Measurements from ENCODE around the gene PAPOLA.
A peak's percentile ranks its signal among the peaks of the same experiment; 100 is the strongest.

The PAPOLA gene

DNA sequence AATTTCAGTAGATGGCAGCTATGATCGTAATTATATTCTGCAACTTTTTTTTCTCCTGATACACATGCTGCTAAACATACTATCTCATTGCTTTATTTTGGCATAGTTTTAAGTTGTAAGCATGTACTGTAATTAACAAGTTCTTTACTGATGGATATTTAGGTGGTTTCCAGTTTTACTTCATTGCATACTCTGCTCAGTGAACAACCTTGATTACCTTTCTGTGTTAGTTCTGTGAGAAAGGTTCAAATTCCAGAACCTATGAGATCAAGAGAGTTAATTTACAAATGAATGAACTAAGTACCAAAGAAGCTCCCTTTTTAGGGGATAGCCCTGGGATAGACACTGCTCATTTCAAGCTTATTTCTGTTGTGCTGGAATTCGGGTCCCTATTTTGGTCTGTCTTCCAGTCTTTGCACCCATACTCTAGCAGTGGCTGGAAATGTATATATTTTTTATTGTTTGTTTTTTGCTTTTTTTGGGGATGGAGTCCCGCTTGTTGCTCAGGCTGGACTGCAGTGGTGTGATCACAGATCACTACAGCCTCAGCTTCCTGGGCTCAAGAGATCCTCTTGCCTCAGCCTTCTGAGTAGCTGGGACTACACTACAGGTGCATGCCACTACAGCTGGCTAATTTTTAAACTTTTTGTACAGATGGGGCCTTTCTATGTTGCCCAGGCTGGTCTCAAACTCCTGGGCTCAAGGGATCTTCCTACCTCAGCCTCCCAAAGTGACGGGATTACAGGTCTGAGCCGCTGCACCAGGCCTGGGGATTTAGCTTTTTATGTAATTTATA, 10.6 kb downstream of the PAPOLA start:
- H3K9me3 Mint-ChIP-seq: no peaks in the 10 kb centered on the region
- H3K36me3 Mint-ChIP-seq: no peaks in the 10 kb centered on the region
- peak overlapping the region; percentile 44 for H3K27ac Mint-ChIP-seq
- no peaks in the 10 kb centered on the region for H3K27me3 Mint-ChIP-seq
- ATAC-seq: no peak
- H3K4me3 Mint-ChIP-seq: peak overlapping the region; percentile 3
- H3K4me1 Mint-ChIP-seq: peaks cover 73% of the 10 kb centered on the region

- Mint-ChIP-seq H3K27me3 (no peaks in the 10 kb centered on the region), H3K27ac (peak overlapping the region; percentile 77), H3K9me3 (no peaks in the 10 kb centered on the region), H3K36me3 (no peaks in the 10 kb centered on the region), H3K4me1 (peaks cover 66% of the 10 kb centered on the region), H3K4me3 (peak overlapping the region; percentile 51)
- ATAC-seq: peak; percentile 45
Measured at GRCh38 chr14:96514694-96515093, 12.5 kb downstream of the PAPOLA start.

DNA sequence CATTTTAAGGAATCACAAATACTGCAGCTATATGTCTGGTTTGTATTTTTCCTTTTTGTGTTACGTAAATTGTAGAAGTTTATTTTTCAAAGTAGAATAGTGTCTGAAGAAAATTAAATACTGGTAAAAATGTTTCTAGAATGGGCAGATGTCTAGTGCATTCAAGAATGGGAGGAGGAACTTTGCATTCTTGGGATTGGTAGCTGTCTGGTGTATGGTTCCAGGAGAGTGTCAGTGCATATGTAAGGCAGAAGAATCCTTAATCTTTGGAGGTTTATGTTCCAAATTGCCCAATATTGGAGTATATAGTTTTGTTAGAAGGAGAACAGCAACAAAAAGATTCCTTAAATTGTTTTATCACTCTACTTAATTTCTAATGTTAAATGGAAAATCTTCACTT, 13.5 kb downstream of the PAPOLA start:
- Mint-ChIP-seq H3K27me3 (no peaks in the 10 kb centered on the region), H3K9me3 (no peaks in the 10 kb centered on the region), H3K27ac (peak overlapping the region; percentile 77), H3K4me1 (peaks cover 64% of the 10 kb centered on the region), H3K36me3 (peaks cover 9% of the 10 kb centered on the region), H3K4me3 (no peak overlapping the region)
- no peak for ATAC-seq

GRCh38 chr14:96516351-96516750, 14.2 kb downstream of the PAPOLA start:
- no peak overlapping the region for H3K27ac Mint-ChIP-seq
- H3K36me3 Mint-ChIP-seq: peaks cover 11% of the 10 kb centered on the region
- ATAC-seq: no peak
- no peaks in the 10 kb centered on the region for H3K9me3 Mint-ChIP-seq
- H3K27me3 Mint-ChIP-seq: no peaks in the 10 kb centered on the region
- H3K4me3 Mint-ChIP-seq: no peak overlapping the region
- peaks cover 61% of the 10 kb centered on the region for H3K4me1 Mint-ChIP-seq

GRCh38 chr14:96519970-96520369, 17.8 kb downstream of the PAPOLA start:
- peaks cover 34% of the 10 kb centered on the region for H3K4me1 Mint-ChIP-seq
- H3K27ac Mint-ChIP-seq: no peak overlapping the region
- no peaks in the 10 kb centered on the region for H3K9me3 Mint-ChIP-seq
- peak; percentile 90 for ATAC-seq
- no peaks in the 10 kb centered on the region for H3K27me3 Mint-ChIP-seq
- H3K36me3 Mint-ChIP-seq: peaks cover 11% of the 10 kb centered on the region
- H3K4me3 Mint-ChIP-seq: no peak overlapping the region

- Mint-ChIP-seq H3K36me3 (peaks cover 20% of the 10 kb centered on the region), H3K27ac (no peak overlapping the region), H3K4me3 (no peak overlapping the region), H3K9me3 (no peaks in the 10 kb centered on the region), H3K27me3 (no peaks in the 10 kb centered on the region), H3K4me1 (no peaks in the 10 kb centered on the region)
- ATAC-seq: no peak
Measured at GRCh38 chr14:96525452-96525851, 23.3 kb downstream of the PAPOLA start.

GRCh38 chr14:96532632-96533031, 30.4 kb downstream of the PAPOLA start:
- Mint-ChIP-seq H3K27me3 (no peaks in the 10 kb centered on the region), H3K4me3 (no peak overlapping the region), H3K9me3 (no peaks in the 10 kb centered on the region), H3K27ac (no peak overlapping the region), H3K36me3 (peaks cover 11% of the 10 kb centered on the region), H3K4me1 (no peaks in the 10 kb centered on the region)
- no peak for ATAC-seq

DNA sequence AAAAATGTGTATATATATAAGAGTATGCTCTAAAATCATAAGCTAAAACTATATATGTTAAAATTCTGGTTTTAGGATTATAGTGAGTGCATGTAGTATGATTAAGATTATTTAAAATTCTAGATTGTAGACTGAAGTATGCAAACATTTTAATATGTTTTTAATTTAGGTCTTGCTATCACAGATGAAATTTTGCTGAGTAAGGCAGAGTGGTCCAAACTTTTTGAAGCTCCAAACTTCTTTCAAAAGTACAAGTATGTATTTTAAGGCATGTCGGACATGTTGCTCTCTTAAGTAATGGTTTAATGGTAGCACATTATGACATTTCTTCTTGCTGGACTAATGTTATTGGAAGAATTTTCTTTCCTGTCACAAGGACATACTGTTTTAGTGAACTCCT, 34.6 kb downstream of the PAPOLA start:
- H3K4me1 Mint-ChIP-seq: no peaks in the 10 kb centered on the region
- H3K9me3 Mint-ChIP-seq: no peaks in the 10 kb centered on the region
- H3K36me3 Mint-ChIP-seq: peaks cover 10% of the 10 kb centered on the region
- no peak overlapping the region for H3K4me3 Mint-ChIP-seq
- ATAC-seq: no peak
- no peaks in the 10 kb centered on the region for H3K27me3 Mint-ChIP-seq
- H3K27ac Mint-ChIP-seq: no peak overlapping the region

GRCh38 chr14:96538097-96538989, 36.2 kb downstream of the PAPOLA start:
- H3K36me3 Mint-ChIP-seq: peaks cover 10% of the 10 kb centered on the region
- H3K27me3 Mint-ChIP-seq: no peaks in the 10 kb centered on the region
- no peaks in the 10 kb centered on the region for H3K9me3 Mint-ChIP-seq
- ATAC-seq: no peak
- no peaks in the 10 kb centered on the region for H3K4me1 Mint-ChIP-seq
- H3K27ac Mint-ChIP-seq: no peak overlapping the region
- no peak overlapping the region for H3K4me3 Mint-ChIP-seq

GRCh38 chr14:96538990-96539317, 36.8 kb downstream of the PAPOLA start:
- no peak overlapping the region for H3K27ac Mint-ChIP-seq
- H3K9me3 Mint-ChIP-seq: no peaks in the 10 kb centered on the region
- no peak for ATAC-seq
- no peaks in the 10 kb centered on the region for H3K4me1 Mint-ChIP-seq
- H3K4me3 Mint-ChIP-seq: no peak overlapping the region
- no peaks in the 10 kb centered on the region for H3K27me3 Mint-ChIP-seq
- peaks cover 9% of the 10 kb centered on the region for H3K36me3 Mint-ChIP-seq

- Mint-ChIP-seq H3K4me3 (no peak overlapping the region), H3K9me3 (no peaks in the 10 kb centered on the region), H3K4me1 (no peaks in the 10 kb centered on the region), H3K27ac (no peak overlapping the region), H3K36me3 (peaks cover 49% of the 10 kb centered on the region), H3K27me3 (no peaks in the 10 kb centered on the region)
- ATAC-seq: no peak
Measured at GRCh38 chr14:96554315-96554910, 52.2 kb downstream of the PAPOLA start.

DNA sequence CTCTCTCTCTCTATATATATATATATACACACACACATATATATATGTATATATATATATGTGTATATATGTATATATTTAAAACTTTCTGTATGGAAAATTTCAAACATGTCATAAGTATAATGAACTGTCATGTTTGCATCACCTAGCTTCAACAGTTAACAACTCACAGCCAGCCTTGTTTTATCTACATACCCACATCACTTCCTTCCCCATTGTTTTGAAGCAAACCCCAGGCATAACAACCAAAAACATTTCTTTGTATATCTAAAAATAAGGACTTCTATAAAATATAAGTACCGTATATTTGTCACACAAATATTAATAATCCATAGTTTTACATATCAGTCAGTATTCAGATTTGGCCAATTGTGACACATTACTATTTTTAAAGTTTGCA, 57.4 kb downstream of the PAPOLA start:
- no peaks in the 10 kb centered on the region for H3K27me3 Mint-ChIP-seq
- no peak overlapping the region for H3K4me3 Mint-ChIP-seq
- H3K27ac Mint-ChIP-seq: no peak overlapping the region
- ATAC-seq: no peak
- H3K36me3 Mint-ChIP-seq: peaks cover 49% of the 10 kb centered on the region
- no peaks in the 10 kb centered on the region for H3K4me1 Mint-ChIP-seq
- no peaks in the 10 kb centered on the region for H3K9me3 Mint-ChIP-seq

GRCh38 chr14:96564389-96564788, 62.2 kb downstream of the PAPOLA start:
- no peak overlapping the region for H3K4me3 Mint-ChIP-seq
- no peak overlapping the region for H3K27ac Mint-ChIP-seq
- peaks cover 44% of the 10 kb centered on the region for H3K36me3 Mint-ChIP-seq
- H3K9me3 Mint-ChIP-seq: no peaks in the 10 kb centered on the region
- no peaks in the 10 kb centered on the region for H3K4me1 Mint-ChIP-seq
- no peaks in the 10 kb centered on the region for H3K27me3 Mint-ChIP-seq
- no peak for ATAC-seq

DNA sequence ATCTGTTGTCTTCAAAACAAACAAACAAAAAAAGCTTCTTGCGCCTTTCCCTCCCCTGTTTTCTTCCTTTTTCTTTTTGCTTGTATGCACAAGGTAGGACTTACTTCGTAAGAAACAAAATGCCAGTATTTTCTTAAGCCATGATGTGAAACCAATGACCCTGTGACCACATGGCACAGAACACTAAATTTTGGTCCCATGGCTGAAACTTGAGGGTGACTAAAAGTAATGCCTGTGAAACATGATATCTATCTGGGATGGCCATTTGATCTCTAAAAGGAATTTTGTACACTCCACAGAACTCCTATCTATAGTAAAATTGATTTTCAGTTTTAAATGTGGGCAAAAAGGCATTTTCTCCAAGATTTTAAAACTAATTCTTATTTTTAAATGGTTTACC, 63.6 kb downstream of the PAPOLA start:
- H3K4me1 Mint-ChIP-seq: no peaks in the 10 kb centered on the region
- ATAC-seq: no peak
- H3K27ac Mint-ChIP-seq: no peak overlapping the region
- H3K27me3 Mint-ChIP-seq: no peaks in the 10 kb centered on the region
- peaks cover 48% of the 10 kb centered on the region for H3K36me3 Mint-ChIP-seq
- no peaks in the 10 kb centered on the region for H3K9me3 Mint-ChIP-seq
- H3K4me3 Mint-ChIP-seq: no peak overlapping the region

DNA sequence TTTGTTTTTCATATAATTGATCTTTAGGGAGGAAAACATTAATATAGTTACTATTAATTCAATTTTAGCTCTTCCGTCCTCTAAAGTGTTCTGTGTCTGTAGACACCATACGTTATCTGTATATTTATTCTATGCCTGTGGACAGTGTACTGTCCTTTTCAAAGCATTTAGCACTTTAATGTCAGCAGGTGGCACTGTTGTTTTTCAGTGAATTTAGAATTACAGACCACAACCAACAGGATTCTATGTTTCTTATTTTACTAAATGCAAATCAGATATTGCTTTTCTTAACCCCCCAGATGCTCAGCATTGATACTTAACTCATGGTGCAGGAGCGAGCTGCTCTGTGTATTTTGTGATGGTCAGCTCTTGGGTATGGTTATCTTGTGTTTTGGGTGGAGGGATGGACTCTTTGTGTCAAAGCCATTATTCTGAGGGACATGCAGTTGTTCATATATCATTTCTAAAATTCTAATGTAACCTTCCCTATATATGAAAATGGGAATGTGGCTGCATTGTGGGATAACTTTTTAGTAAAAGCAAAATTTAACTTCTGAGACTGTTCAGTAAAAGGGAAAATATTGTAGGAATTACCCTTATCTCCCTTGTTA, 65.2 kb downstream of the PAPOLA start:
- H3K4me3 Mint-ChIP-seq: no peak overlapping the region
- no peaks in the 10 kb centered on the region for H3K4me1 Mint-ChIP-seq
- H3K36me3 Mint-ChIP-seq: peaks cover 47% of the 10 kb centered on the region
- no peak overlapping the region for H3K27ac Mint-ChIP-seq
- ATAC-seq: no peak
- no peaks in the 10 kb centered on the region for H3K9me3 Mint-ChIP-seq
- no peaks in the 10 kb centered on the region for H3K27me3 Mint-ChIP-seq

Data from stimulated activated memory B cell treated with anti-CD40 and anti-IgM and Interleukin-4, amounts not matched to agents 10 μg/mL and 1 μg/mL and 100 μg/mL, for 72 hours (primary cell).